Astrocyte of the spinal cord (primary cell): ENCODE data around the gene MED15.

Source experiments
- DNase-seq: peaks from one replicate; pipeline ENCODE4 v3.0.0; 2011; ENCODE audit warnings: low read depth, low spot score
- H3K4me3 ChIP-seq: 2 replicates; pipeline ENCODE4 v1.5.1; 2011; ENCODE audit warnings: low read depth, mild to moderate bottlenecking, low read length, moderate library complexity
- in situ Hi-C: cut with HindIII; loops from 2 replicates; pipeline ENCODE4 v1.10.0; 2017; ENCODE audit warnings: low sequenced_read_pairs
- TF ChIP-seq, protein P1 (sequence below): IDR thresholded peaks from 2 replicates; pipeline ENCODE4 v1.5.1; 2012; ENCODE audit warnings: low read depth, mild to moderate bottlenecking, low read length, inconsistent platforms

Gene MED15

DNA sequence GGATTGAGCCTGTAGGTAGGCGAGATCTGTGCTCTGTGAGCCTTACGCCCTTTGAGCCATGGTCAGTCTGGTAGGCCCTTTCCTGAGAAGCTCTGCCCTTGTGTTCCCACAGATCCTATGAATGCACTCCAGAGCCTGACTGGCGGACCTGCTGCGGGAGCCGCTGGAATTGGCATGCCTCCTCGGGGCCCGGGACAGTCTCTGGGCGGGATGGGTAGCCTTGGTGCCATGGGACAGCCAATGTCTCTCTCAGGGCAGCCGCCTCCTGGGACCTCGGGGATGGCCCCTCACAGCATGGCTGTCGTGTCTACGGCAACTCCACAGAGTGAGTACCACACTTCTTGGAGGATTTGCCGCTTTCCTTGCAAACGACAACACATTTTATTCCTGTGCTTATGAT, 47.4 kb downstream of the MED15 start:
- no peak overlapping the region for H3K4me3 ChIP-seq
- DNase-seq, result no peak
- in situ Hi-C loops, result no loop called here
- TF ChIP-seq, protein P1, sequence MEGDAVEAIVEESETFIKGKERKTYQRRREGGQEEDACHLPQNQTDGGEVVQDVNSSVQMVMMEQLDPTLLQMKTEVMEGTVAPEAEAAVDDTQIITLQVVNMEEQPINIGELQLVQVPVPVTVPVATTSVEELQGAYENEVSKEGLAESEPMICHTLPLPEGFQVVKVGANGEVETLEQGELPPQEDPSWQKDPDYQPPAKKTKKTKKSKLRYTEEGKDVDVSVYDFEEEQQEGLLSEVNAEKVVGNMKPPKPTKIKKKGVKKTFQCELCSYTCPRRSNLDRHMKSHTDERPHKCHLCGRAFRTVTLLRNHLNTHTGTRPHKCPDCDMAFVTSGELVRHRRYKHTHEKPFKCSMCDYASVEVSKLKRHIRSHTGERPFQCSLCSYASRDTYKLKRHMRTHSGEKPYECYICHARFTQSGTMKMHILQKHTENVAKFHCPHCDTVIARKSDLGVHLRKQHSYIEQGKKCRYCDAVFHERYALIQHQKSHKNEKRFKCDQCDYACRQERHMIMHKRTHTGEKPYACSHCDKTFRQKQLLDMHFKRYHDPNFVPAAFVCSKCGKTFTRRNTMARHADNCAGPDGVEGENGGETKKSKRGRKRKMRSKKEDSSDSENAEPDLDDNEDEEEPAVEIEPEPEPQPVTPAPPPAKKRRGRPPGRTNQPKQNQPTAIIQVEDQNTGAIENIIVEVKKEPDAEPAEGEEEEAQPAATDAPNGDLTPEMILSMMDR, result no peak

DNA sequence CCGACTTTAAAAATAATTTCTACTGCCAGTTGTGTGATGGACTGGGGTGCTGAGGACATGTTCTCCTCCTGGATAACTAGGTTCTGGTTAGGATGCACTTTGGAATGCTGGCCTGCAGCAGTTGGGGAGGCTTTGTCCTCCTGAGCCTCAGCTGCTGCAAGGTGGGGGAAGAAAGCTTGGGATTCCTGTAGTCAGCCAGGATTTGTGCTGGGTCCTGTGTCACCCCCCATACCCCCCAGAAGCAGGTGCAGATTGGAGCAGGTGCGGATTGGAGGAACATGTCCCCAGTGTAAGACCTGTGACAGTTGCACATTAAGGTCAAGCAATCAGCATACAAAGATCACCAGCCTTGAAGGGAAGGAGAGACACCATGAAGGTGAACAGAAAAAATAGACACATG, 51.1 kb downstream of the MED15 start:
- DNase-seq, result no peak
- in situ Hi-C loops, result no loop called here
- TF ChIP-seq, protein P1, result no peak
- H3K4me3 ChIP-seq, result no peak overlapping the region

DNA sequence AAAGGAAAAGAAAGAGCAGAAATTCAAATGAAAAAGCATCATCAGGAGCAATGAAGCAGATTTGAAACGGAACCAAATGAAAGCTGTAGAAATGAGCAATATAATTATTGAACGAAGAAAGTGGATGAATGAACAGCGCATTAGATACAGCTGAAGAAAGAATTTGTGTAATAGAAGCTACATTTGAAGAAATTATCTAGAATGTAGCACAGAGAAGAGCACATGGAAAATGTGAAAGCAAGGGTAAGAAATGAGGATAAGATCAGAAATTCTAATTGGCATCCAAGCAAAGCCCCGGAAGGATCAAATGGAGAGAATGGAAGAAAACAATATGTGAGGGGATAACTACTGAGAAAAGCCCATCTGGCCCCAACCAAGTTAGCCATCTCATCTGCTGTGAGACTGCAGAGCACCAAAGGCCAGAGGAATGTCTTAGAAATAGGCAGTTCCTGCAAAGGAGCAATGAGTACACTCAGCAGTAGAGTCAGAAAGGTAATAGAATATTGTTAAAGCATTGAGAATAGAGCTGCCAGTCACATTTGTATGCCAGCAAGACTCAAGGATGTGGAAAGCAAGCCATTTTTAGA, 51.9 kb downstream of the MED15 start:
- DNase-seq, result no peak
- no peak overlapping the region for H3K4me3 ChIP-seq
- TF ChIP-seq, protein P1, result no peak
- in situ Hi-C loops, result no loop called here

DNA sequence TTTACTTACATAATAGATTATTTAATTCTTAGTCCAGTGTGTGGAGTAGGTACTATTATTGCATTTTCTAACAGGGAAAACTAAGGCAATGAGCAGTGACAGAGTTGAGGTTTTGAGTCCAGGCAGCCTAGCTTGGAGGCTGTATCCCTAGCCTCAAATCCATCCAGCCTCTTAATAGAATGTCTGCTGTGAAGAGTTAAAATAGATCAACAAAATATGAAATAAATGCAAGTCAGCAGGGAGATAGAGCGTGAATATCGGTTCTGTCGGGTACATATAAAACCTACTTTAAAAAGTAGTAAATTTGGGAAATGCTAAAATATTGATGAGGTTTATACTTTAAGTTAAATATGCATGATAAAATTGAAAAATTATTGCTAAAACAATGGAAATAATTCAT, 53.3 kb downstream of the MED15 start:
- TF ChIP-seq, protein P1, result no peak
- DNase-seq, result no peak
- in situ Hi-C loops, result no loop called here
- no peak overlapping the region for H3K4me3 ChIP-seq

DNA sequence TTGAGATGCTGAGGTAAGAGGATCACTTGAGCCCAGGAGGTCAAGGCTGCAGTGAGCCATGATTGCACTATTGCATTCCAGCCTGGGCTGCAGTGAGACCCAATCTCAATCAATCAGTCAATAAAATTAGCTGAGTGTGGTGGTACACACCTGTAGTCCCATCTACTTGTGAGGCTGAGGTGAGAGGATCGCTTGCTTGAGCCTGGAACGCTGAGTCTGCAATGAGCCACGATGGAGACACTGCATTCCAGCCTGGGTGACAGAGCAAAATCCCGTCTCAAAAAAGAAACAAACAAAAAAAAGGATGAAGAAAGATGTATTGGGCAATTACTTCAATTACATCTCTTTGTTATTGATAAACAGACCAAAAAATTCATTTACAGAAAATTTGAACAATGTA, 54.5 kb downstream of the MED15 start:
- TF ChIP-seq, protein P1, result no peak
- no peak for DNase-seq
- H3K4me3 ChIP-seq, result no peak overlapping the region
- in situ Hi-C loops, result no loop called here

DNA sequence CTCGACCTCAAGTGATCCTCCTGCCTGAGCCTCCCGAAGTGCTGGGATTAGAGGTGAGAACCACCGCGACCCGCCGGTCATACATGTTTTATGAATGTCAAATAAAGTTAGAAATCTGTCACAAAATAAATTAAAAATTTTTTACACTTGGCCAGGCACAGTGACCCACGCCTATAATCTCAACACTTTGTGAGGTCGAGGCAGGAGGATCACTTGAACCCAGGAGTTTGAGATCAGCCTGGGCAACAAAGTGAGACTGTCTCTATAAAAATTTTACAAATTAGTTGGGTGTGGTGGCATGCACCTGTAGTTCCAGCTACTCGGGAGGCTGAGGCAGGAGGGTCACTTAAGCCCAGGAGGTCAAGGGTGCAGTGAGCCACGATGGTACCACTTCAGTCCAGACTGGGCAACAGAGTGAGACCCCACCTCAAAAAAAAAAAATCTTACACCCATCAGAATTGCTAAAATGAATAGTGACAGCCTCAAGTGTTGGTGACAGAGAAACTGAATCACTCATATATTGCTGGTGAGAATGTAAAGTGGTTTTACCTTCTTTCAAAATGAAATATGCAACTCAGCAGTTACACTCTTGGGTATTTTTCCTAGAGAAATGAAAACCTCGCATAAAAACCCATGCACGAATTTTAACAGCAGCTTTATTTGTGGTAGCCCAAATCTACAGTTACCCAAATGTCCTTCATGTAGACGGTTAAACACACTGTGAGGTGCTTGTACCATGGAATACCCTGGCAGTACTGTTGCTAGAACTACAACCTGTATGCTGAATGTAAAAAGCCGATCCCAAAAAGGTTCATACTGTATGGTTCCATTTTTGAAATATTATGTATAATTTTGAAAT, 55.4 kb downstream of the MED15 start:
- TF ChIP-seq, protein P1, result no peak
- DNase-seq, result no peak
- H3K4me3 ChIP-seq, result no peak overlapping the region
- in situ Hi-C loops, result no loop called here
